Upper lobe of left lung (tissue), 6 donors: ENCODE measurements around the gene MOBP. TPM values are rescaled to one million over a fixed set of nuclear protein-coding genes. Genes with fewer than 3 reads are reported as not detected.

Source experiments
- ATAC-seq, 2 donors: fragments of 200-7000 bp; cut with Tn5 transposase; one replicate each; pipeline ENCODE4 v1.9.1; 2022; ENCODE audit warnings: mild to moderate bottlenecking in 2 of 2, moderate library complexity in 2 of 2; ENCODE audit not compliant: low FRiP score in 2 of 2
- DNase-seq, 2 donors: peaks; one replicate each; pipeline ENCODE4 v3.0.0-alpha.2; 2019 to 2020
- H3K27ac ChIP-seq, 4 donors: fragments of 200-600 bp; sonication (generic); one replicate each; pipeline ENCODE4 v1.5.1; 2016 to 2019
- H3K27me3 ChIP-seq, 4 donors: fragments of 200-600 bp; sonication (generic); one replicate each; pipeline ENCODE4 v1.5.1; 2017 to 2019
- H3K36me3 ChIP-seq, 4 donors: fragments of 200-600 bp; sonication (generic); one replicate each; pipeline ENCODE4 v1.5.1; 2016 to 2019
- H3K4me1 ChIP-seq, 4 donors: fragments of 200-600 bp; sonication (generic); one replicate each; pipeline ENCODE4 v1.5.1; 2018 to 2019
- H3K4me3 ChIP-seq, 4 donors: fragments of 200-600 bp; sonication (generic); one replicate each; pipeline ENCODE4 v1.5.1; 2017 to 2019; ENCODE audit warnings: mild to moderate bottlenecking in 2 of 4, moderate library complexity in 1 of 4
- H3K9me3 ChIP-seq, 4 donors: fragments of 200-600 bp; sonication (generic); one replicate each; pipeline ENCODE4 v1.5.1; 2018 to 2019
- CTCF ChIP-seq, 6 experiments: fragments of 450-650 bp in 4 of 6; fragments of 200-600 bp in 2 of 6; sonication (generic) in 2 of 6; IDR thresholded peaks; one replicate each; pipeline ENCODE4 v1.5.1; 2016 to 2019; ENCODE audit warnings: antibody characterized with exemption in 6 of 6
- EP300 ChIP-seq, 4 donors: sonication (generic); formaldehyde crosslinking; IDR thresholded peaks; one replicate each; pipeline ENCODE4 v1.5.1; 2017; ENCODE audit warnings: antibody characterized with exemption in 4 of 4, control low read depth in 2 of 4
- POLR2A ChIP-seq, 4 donors: fragments of 450-650 bp; IDR thresholded peaks; one replicate each; pipeline ENCODE4 v1.5.1; 2016 to 2017; ENCODE audit warnings: antibody characterized with exemption in 4 of 4, mild to moderate bottlenecking in 2 of 4
- POLR2AphosphoS5 ChIP-seq, 2 donors: sonication (generic); formaldehyde crosslinking; IDR thresholded peaks; one replicate each; pipeline ENCODE4 v1.5.1; 2017; ENCODE audit warnings: antibody characterized with exemption in 2 of 2
- WGBS, 2 donors: methylation state at CpG; one replicate each; pipeline ENCODE4 v1.1.5; 2017 to 2018; 5-methylcytosine and 5-hydroxymethylcytosine counted together
- total RNA-seq, 6 donors: library from RNA; depleted of rRNA in 4 of 6; stranded (reverse); fragments of >200 nt in 4 of 6; gene quantifications; one replicate each; pipeline versions ENCODE4 v1.1.0 to v1.2.1, GENCODE V29; 2016 to 2021
- donor health status: DM: no; HTN: no; CAD: no; lungs with moderate emphysema.
- donor health status: DM: no; HTN: yes; CAD: no; lungs with severe emphysema.

Gene MOBP
- total RNA-seq, 6 donors from 2014 or later: 0.22 TPM; not detected in 5

GRCh38 chr3:39515681-39516441 is 48.4 kb downstream of the MOBP start:
- DNase-seq: no peak
- Histone ChIP-seq H3K36me3 (no peaks in the 10 kb centered on the region), H3K27ac (no peak overlapping the region), H3K4me3 (no peak overlapping the region), H3K9me3 (no peaks in the 10 kb centered on the region), H3K27me3 (no peaks in the 10 kb centered on the region), H3K4me1 (no peaks in the 10 kb centered on the region)
- TF ChIP-seq POLR2A (IDR thresholded peaks at IDR 0.05) (no peak), POLR2AphosphoS5 (IDR thresholded peaks at IDR 0.05) (no peak), EP300 (IDR thresholded peaks at IDR 0.05) (no peak), CTCF (IDR thresholded peaks at IDR 0.05) (no peak)
- WGBS, 2 donors: 62 to 63% methylated on average over 11 of the region's 11 CpGs
- ATAC-seq: no peak

- no peak overlapping the region for H3K4me3 ChIP-seq
- DNase-seq (no peak), ATAC-seq (no peak)
- H3K9me3 ChIP-seq: peaks cover 0 to 6% (median 0%) of the 10 kb centered on the region in 4 donors
- 79 to 85% methylated on average over 2 of the region's 2 CpGs for WGBS, 2 donors
- TF ChIP-seq POLR2A (IDR thresholded peaks at IDR 0.05) (no peak), EP300 (IDR thresholded peaks at IDR 0.05) (no peak), POLR2AphosphoS5 (IDR thresholded peaks at IDR 0.05) (no peak), CTCF (IDR thresholded peaks at IDR 0.05) (no peak)
- no peaks in the 10 kb centered on the region for H3K4me1 ChIP-seq
- no peaks in the 10 kb centered on the region for H3K36me3 ChIP-seq
- H3K27ac ChIP-seq: no peak overlapping the region
- H3K27me3 ChIP-seq: no peaks in the 10 kb centered on the region
Measured at GRCh38 chr3:39519103-39519502, 51.6 kb downstream of the MOBP start.

- DNase-seq (no peak), ATAC-seq (no peak)
- H3K27ac ChIP-seq: no peak overlapping the region
- H3K4me1 ChIP-seq: no peaks in the 10 kb centered on the region
- no peaks in the 10 kb centered on the region for H3K27me3 ChIP-seq
- H3K36me3 ChIP-seq: no peaks in the 10 kb centered on the region
- TF ChIP-seq POLR2A (IDR thresholded peaks at IDR 0.05) (no peak), POLR2AphosphoS5 (IDR thresholded peaks at IDR 0.05) (no peak), EP300 (IDR thresholded peaks at IDR 0.05) (no peak), CTCF (IDR thresholded peaks at IDR 0.05) (no peak)
- H3K9me3 ChIP-seq: peaks cover 0 to 11% (median 0%) of the 10 kb centered on the region in 4 donors
- no peak overlapping the region for H3K4me3 ChIP-seq
- WGBS, 2 donors: 41 to 44% methylated on average over 3 of the region's 3 CpGs
Measured at GRCh38 chr3:39519554-39520288, 52.2 kb downstream of the MOBP start.

GRCh38 chr3:39521456-39521855 is 54.0 kb downstream of the MOBP start:
- no peak for TF ChIP-seq CTCF (IDR thresholded peaks at IDR 0.05)
- Histone ChIP-seq H3K36me3 (no peaks in the 10 kb centered on the region), H3K9me3 (peaks cover 0 to 13% (median 0%) of the 10 kb centered on the region in 4 donors), H3K4me1 (no peaks in the 10 kb centered on the region), H3K27ac (no peak overlapping the region), H3K4me3 (no peak overlapping the region), H3K27me3 (no peaks in the 10 kb centered on the region)
- ATAC-seq (no peak), DNase-seq (no peak)
- WGBS, 2 donors: 92 to 98% methylated on average over 3 of the region's 3 CpGs
